ENCODE measurements around the gene TMEM117. TPM values are rescaled to one million over a fixed set of nuclear protein-coding genes. Genes with fewer than 3 reads are reported as not detected.
"Not testable (repeated sequence)": the region's sequence is repeated elsewhere in the genome, so short reads cannot be mapped to it uniquely, and the experiment has no call there.

TMEM117 gene
- total RNA-seq, 4 donors from 2014 or later: 16.9 to 24.9 (median 21.1) TPM

DNA sequence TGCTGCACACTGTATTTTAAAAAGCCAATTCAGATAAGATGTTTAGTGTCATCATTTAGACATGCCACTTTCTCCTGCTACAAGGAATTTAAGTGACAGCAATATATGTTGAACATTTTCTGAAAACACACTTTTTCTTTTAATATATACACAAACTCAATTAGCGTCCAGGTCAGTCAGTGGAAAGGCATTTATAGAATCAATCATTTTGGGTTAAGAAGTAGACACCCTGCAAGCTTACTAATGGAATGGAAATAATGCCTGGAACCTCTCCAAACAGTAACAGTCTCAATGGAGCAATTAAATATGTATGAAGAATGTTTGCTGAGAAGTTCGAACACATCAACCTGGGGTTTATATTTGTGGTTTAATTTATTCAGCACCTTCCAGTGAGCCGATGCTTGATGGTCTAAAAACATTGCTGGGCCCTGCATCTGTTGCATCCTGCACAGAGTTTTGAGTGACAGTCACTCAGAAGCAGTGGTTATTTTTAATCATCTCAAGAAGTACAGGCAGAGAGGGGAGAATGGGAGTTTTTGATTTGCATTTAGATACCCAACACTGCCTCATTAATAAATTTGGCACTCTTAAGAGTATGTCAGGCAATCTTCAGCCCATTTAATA, 410.7 kb downstream of the TMEM117 start:
- Histone ChIP-seq H3K4me1 (no peaks in the 10 kb centered on the region), H3K27me3 (no peaks in the 10 kb centered on the region), H3K4me3 (no peak overlapping the region), H3K36me3 (no peaks in the 10 kb centered on the region), H3K27ac (no peak overlapping the region), H3K9me3 (no peaks in the 10 kb centered on the region)
- WGBS, 2 donors: 24 to 29% methylated on average over 3 of the region's 3 CpGs
- no peak for TF ChIP-seq POLR2A (IDR thresholded peaks at IDR 0.05)
- no peak for TF ChIP-seq CTCF (IDR thresholded peaks at IDR 0.05)
- no peak for TF ChIP-seq EP300 (IDR thresholded peaks at IDR 0.05)
- no peak for DNase-seq (ENCODE audit: low spot score in 2 of 2)

- 73 to 77% methylated on average over 4 of the region's 4 CpGs for WGBS, 2 donors
- Histone ChIP-seq H3K36me3 (no peaks in the 10 kb centered on the region), H3K9me3 (no peaks in the 10 kb centered on the region), H3K4me3 (no peak overlapping the region), H3K27ac (no peak overlapping the region), H3K4me1 (no peaks in the 10 kb centered on the region), H3K27me3 (no peaks in the 10 kb centered on the region)
- TF ChIP-seq POLR2A (IDR thresholded peaks at IDR 0.05): no peak
- no peak for TF ChIP-seq CTCF (IDR thresholded peaks at IDR 0.05)
- no peak for TF ChIP-seq EP300 (IDR thresholded peaks at IDR 0.05)
- DNase-seq (ENCODE audit: low spot score in 2 of 2): no peak
Observed at GRCh38 chr12:44247588-44247987, 411.7 kb downstream of the TMEM117 start.

DNA sequence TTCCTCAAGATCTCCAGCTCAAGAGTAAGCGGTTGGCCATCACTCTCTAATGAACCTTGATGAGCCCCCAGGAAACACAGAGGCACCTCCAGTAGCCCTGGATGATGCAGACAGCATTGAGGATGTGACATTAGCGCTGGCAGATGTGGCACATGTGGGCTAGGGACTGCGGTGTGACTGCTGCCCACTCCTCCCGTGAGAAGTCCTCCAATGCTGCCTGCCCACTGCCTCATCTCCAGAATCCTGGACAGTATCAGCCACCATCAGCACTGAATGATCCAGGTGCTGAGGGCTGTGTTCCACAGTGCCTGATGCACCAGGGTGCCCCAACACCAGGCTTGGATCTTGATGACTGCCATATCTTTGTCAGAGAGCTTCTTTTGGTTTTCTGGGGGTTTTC, 412.6 kb downstream of the TMEM117 start:
- no peak overlapping the region for H3K27ac ChIP-seq
- no peaks in the 10 kb centered on the region for H3K9me3 ChIP-seq
- TF ChIP-seq POLR2A (IDR thresholded peaks at IDR 0.05) (no peak), EP300 (IDR thresholded peaks at IDR 0.05) (no peak), CTCF (IDR thresholded peaks at IDR 0.05) (no peak)
- H3K27me3 ChIP-seq: no peaks in the 10 kb centered on the region
- 98 to 100% methylated on average over 4 of the region's 4 CpGs for WGBS, 2 donors
- no peak overlapping the region for H3K4me3 ChIP-seq
- H3K36me3 ChIP-seq: no peaks in the 10 kb centered on the region
- DNase-seq (ENCODE audit: low spot score in 2 of 2): no peak
- no peaks in the 10 kb centered on the region for H3K4me1 ChIP-seq

GRCh38 chr12:44250440-44250839, 414.6 kb downstream of the TMEM117 start:
- DNase-seq (ENCODE audit: low spot score in 2 of 2); H3K36me3 ChIP-seq; H3K9me3 ChIP-seq; H3K27me3 ChIP-seq; H3K4me1 ChIP-seq; H3K4me3 ChIP-seq; H3K27ac ChIP-seq: not testable (repeated sequence)
- 80 to 100% methylated on average over 1 of the region's 1 CpG for WGBS, 2 donors

DNA sequence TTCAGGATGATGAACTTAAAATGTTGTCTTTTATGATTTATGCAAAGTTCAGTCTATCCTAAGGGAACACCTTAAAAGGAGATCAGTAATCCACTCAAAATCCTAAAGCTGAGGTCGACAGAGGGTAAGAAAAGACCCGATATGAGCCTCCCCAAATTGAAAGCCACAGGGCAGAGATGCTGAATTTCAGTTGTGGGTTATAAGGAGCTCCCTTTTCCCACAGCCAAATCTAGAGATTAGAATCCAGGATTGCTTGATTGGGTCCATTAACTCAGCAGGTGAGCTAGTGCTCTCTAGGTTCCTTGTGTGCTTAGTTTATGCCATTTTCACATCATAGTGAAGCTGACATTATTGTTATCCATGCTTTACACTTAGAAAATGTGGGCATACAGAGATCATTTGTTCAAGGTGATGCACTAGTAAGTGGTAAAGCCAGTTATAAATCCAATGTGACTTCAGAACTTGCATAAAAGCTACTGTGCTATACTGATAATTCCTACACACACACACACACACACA, 417.5 kb downstream of the TMEM117 start:
- WGBS, 2 donors: 22 to 55% methylated on average over 2 of the region's 2 CpGs
- Histone ChIP-seq H3K36me3 (no peaks in the 10 kb centered on the region), H3K9me3 (no peaks in the 10 kb centered on the region), H3K27ac (no peak overlapping the region), H3K4me1 (no peaks in the 10 kb centered on the region), H3K27me3 (no peaks in the 10 kb centered on the region), H3K4me3 (no peak overlapping the region)
- TF ChIP-seq CTCF (IDR thresholded peaks at IDR 0.05): no peak
- no peak for TF ChIP-seq POLR2A (IDR thresholded peaks at IDR 0.05)
- no peak for TF ChIP-seq EP300 (IDR thresholded peaks at IDR 0.05)
- no peak for DNase-seq (ENCODE audit: low spot score in 2 of 2)

Data from tibial nerve (tissue), 4 donors.